Transverse colon (tissue), 4 donors: ENCODE data around the gene LSAMP.

ENCODE experiments used
- CTCF ChIP-seq, 5 experiments: fragments of 200-600 bp in 3 of 5; fragments of 450-650 bp in 2 of 5; sonication (generic) in 3 of 5; IDR thresholded peaks; 1 replicate in 2 of 5; 2 replicates in 3 of 5; pipeline ENCODE4 v1.5.1; 2016 to 2017; ENCODE audit warnings: antibody characterized with exemption in 5 of 5, inconsistent platforms in 3 of 5, mild to moderate bottlenecking in 2 of 5, moderate library complexity in 1 of 5
- EP300 ChIP-seq: sonication (generic); formaldehyde crosslinking; IDR thresholded peaks from one replicate; pipeline ENCODE4 v1.6.1; 2017; ENCODE audit warnings: antibody characterized with exemption, low read depth
- POLR2A ChIP-seq: fragments of 450-650 bp; IDR thresholded peaks from one replicate; pipeline ENCODE4 v1.6.1; 2016; ENCODE audit warnings: antibody characterized with exemption, mild to moderate bottlenecking, moderate library complexity
- POLR2AphosphoS5 ChIP-seq, 3 donors: sonication (generic); formaldehyde crosslinking; IDR thresholded peaks; one replicate each; pipeline ENCODE4 v1.6.1; 2016; ENCODE audit warnings: antibody characterized with exemption in 3 of 3

GRCh38 chr3:116474032-116474780 is 28.9 kb upstream of the LSAMP start:
- TF ChIP-seq CTCF (IDR thresholded peaks at IDR 0.05), result no peak
- TF ChIP-seq POLR2AphosphoS5 (IDR thresholded peaks at IDR 0.05), result no peak
- no peak for TF ChIP-seq POLR2A
- no peak for TF ChIP-seq EP300
